Measurements from ENCODE around the gene AGPAT4. TPM values are rescaled to one million over a fixed set of nuclear protein-coding genes. Genes with fewer than 3 reads are reported as not detected.

The AGPAT4 gene
- total and polyA plus RNA-seq, 7 donors = under 0.01 to 16.6 (median 6.9) TPM

DNA sequence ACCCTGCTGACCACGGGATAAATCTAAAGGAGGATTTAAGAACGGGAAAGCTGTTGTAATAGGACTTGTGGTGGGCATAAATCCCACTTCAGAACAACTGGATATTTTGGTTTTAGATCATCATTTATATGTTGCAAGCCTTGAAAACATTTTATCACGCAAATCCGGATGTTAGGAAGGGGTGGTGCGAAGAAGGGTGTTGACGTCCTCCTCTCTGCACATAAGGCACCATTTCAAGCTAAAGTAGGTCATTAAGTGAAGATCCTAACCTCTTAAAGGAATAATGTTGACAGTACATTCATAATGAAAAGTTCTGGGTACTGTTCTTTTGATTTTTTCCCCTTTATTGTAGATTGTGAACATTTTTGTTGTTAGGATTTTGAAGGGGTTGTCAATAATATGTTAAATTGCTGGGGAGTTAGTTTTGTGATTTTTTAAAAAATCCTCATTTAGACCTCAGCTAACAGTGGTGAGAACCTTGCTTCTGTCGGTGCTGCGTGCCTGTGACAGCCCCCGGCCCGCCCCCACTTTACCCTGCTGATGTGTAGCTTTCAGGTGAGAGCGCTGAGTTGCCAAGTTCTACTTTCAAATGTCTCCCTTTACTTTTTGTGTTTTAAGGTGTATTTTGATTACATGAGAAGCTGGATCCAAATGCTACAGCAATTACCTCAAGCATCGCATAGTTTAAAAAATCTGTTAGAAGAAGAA lies 193.4 kb downstream of the AGPAT4 start:
- TF ChIP-seq POLR2AphosphoS5 (IDR thresholded peaks at IDR 0.05) (no peak), EP300 (IDR thresholded peaks at IDR 0.05) (no peak), POLR2A (IDR thresholded peaks at IDR 0.05) (no peak)
- TF ChIP-seq, protein P1, sequence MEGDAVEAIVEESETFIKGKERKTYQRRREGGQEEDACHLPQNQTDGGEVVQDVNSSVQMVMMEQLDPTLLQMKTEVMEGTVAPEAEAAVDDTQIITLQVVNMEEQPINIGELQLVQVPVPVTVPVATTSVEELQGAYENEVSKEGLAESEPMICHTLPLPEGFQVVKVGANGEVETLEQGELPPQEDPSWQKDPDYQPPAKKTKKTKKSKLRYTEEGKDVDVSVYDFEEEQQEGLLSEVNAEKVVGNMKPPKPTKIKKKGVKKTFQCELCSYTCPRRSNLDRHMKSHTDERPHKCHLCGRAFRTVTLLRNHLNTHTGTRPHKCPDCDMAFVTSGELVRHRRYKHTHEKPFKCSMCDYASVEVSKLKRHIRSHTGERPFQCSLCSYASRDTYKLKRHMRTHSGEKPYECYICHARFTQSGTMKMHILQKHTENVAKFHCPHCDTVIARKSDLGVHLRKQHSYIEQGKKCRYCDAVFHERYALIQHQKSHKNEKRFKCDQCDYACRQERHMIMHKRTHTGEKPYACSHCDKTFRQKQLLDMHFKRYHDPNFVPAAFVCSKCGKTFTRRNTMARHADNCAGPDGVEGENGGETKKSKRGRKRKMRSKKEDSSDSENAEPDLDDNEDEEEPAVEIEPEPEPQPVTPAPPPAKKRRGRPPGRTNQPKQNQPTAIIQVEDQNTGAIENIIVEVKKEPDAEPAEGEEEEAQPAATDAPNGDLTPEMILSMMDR (IDR thresholded peaks at IDR 0.05) = no peak
- DNase-seq = no peak
- 92 to 96% methylated on average over 12 of the region's 12 CpGs for WGBS, 2 donors
- H3K4me3 ChIP-seq = no peak overlapping the region
- H3K27me3 ChIP-seq = no peaks in the 10 kb centered on the region
- intact Hi-C loops (cut with DNase I) = no loop called here
- H3K4me1 ChIP-seq = no peaks in the 10 kb centered on the region
- no peak overlapping the region for H3K27ac ChIP-seq
- peaks cover 0 to 92% (median 22%) of the 10 kb centered on the region in 4 donors for H3K36me3 ChIP-seq
- H3K9me3 ChIP-seq = no peaks in the 10 kb centered on the region
